Spleen (tissue), 11 donors: ENCODE measurements around the gene TAF15. TPM values are rescaled to one million over a fixed set of nuclear protein-coding genes. Genes with fewer than 3 reads are reported as not detected.
A peak's percentile ranks its signal among the peaks of the same experiment; 100 is the strongest.

Experiments
- DNase-seq: peaks from one replicate; pipeline ENCODE4 v3.0.0-alpha.2; 2020
- H3K27ac ChIP-seq, 8 donors: fragments of 200-600 bp; sonication (generic) in 7 of 8; 1 replicate in 4 of 8; 2 replicates in 4 of 8; pipeline versions ENCODE4 v1.5.0 to v1.8.0; 2016 to 2021; ENCODE audit warnings: inconsistent platforms in 4 of 8, mild to moderate bottlenecking in 4 of 8, moderate library complexity in 1 of 8
- H3K27me3 ChIP-seq, 7 donors: fragments of 200-600 bp; sonication (generic) in 6 of 7; replicated peaks in 1 of 7; 1 replicate in 4 of 7; 2 replicates in 3 of 7; pipeline versions ENCODE4 v1.5.0 to v1.8.0; 2016 to 2021; ENCODE audit warnings: inconsistent platforms in 3 of 7, mild to moderate bottlenecking in 1 of 7
- H3K36me3 ChIP-seq, 6 donors: fragments of 200-600 bp; sonication (generic) in 5 of 6; 1 replicate in 4 of 6; 2 replicates in 2 of 6; pipeline versions ENCODE4 v1.5.0 to v1.8.0; 2016 to 2021; ENCODE audit warnings: inconsistent platforms in 2 of 6
- H3K4me1 ChIP-seq, 6 donors: fragments of 200-600 bp; sonication (generic) in 5 of 6; 1 replicate in 3 of 6; 2 replicates in 3 of 6; pipeline versions ENCODE4 v1.5.0 to v1.8.0; 2016 to 2021; ENCODE audit warnings: inconsistent platforms in 3 of 6
- H3K4me3 ChIP-seq, 8 donors: fragments of 200-600 bp; sonication (generic) in 7 of 8; 1 replicate in 4 of 8; 2 replicates in 4 of 8; pipeline versions ENCODE4 v1.5.0 to v1.8.0; 2016 to 2021; ENCODE audit warnings: inconsistent platforms in 4 of 8, mild to moderate bottlenecking in 4 of 8, moderate library complexity in 2 of 8
- H3K9me3 ChIP-seq, 8 donors: fragments of 200-600 bp; sonication (generic) in 7 of 8; 1 replicate in 4 of 8; 2 replicates in 4 of 8; pipeline versions ENCODE4 v1.5.0 to v1.8.0; 2016 to 2021; ENCODE audit warnings: inconsistent platforms in 4 of 8
- POLR2A ChIP-seq, 3 donors: fragments of 450-650 bp; IDR thresholded peaks; one replicate each; pipeline ENCODE4 v1.5.1; 2017; ENCODE audit warnings: antibody characterized with exemption in 3 of 3, mild to moderate bottlenecking in 1 of 3
- POLR2AphosphoS5 ChIP-seq, 3 donors: sonication (generic); formaldehyde crosslinking; IDR thresholded peaks; one replicate each; pipeline ENCODE4 v1.5.1; 2017; ENCODE audit warnings: antibody characterized with exemption in 3 of 3
- WGBS, 5 donors: extraction: QIAGEN DNeasy Blood & Tissue Kit in 3 of 5; methylation state at CpG; one replicate each; pipeline versions ENCODE4 v1.1.5 to v1.1.7; 2013 to 2018; 5-methylcytosine and 5-hydroxymethylcytosine counted together
- intact Hi-C: fragments of 100-400 bp; cut with DNase I; formaldehyde crosslinking; loops from one replicate; pipeline ENCODE4 v1.15.0; 2023; ENCODE audit warnings: low total_unique reads
- polyA plus RNA-seq, 3 donors: library from polyadenylated mRNA; stranded (reverse); fragments of 200-250 nt; gene quantifications; one replicate each; pipeline ENCODE4 v1.2.1, GENCODE V29; 2013
- total RNA-seq, 7 donors: library from RNA; depleted of rRNA in 3 of 7; stranded (reverse); fragments of >200 nt in 3 of 7; fragmentation: NEBNext Ultra II Directional in 4 of 7; extraction: Animal tissue kit (Norgen Biotek cat#: 25700) in 4 of 7; gene quantifications; one replicate each; pipeline versions ENCODE4 v1.1.0 to v1.2.1, GENCODE V29; 2016 to 2021
- TF ChIP-seq, protein P1 (sequence below), 11 experiments: fragments of 200-600 bp in 7 of 11; fragments of 450-650 bp in 4 of 11; sonication (generic) in 4 of 11; IDR thresholded peaks in 8 of 11; conservative IDR thresholded peaks in 3 of 11; 1 replicate in 7 of 11; 2 replicates in 4 of 11; pipeline versions ENCODE4 v1.4.0 to v1.8.0; 2016 to 2021; ENCODE audit warnings: antibody characterized with exemption in 11 of 11, inconsistent platforms in 4 of 11, mild to moderate bottlenecking in 1 of 11
- donor health status: healthy with polysubstance abuse.
- donor health status: DM: no; HTN: no; CAD: no; lungs with moderate emphysema.
- donor health status: DM: no; HTN: no; CAD: no.
- donor health status: Bipolar disorder and iron deficiency.
- donor health status: healthy.
- donor health status: DM: no; HTN: no; CAD: no.
- donor health status: DM: yes; HTN: yes; CAD: no.

The TAF15 gene
- total and polyA plus RNA-seq, 10 donors: 55.9 to 184 (median 108) TPM

DNA sequence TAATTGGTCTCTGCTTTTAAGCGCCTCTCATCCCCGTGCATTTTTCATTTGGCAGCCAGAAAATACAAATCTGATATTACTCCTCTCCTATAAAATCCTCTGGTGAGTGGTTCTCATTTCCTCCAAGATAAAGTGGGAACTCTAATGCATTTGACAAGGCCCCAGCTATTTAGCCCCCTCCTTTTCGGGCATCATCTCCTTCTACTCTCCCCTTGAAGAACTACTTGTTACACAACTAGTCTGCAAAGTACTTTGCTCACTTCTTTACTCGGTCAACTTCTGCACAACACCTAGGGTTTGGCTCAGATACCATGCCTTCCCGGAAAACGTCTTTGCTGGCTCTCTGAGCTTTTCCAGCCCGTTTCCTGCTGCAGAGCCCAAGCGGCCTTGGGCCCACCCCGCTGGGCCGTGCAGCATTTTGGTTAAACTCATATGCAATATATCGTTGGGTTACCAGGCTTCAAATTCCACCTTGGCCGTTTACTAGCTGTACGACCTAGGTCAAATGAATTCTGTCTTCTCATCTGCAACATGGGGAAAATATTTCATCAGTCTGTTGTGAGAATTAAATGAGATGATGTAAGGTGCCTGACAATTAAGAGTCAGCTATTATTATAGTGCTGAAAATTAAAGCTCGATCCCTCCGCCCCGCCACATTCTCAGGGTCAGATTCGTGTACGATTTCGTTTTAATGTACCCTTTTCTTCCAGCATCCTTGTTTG, 883 bp upstream of the TAF15 start:
- Histone ChIP-seq H3K4me1 (peaks cover 30 to 74% (median 60%) of the 10 kb centered on the region in 6 donors), H3K27ac (peak overlapping the region; percentile 91 to 98 (median 98)), H3K4me3 (peak overlapping the region; percentile 60 to 92 (median 85)), H3K9me3 (no peaks in the 10 kb centered on the region), H3K27me3 (no peaks in the 10 kb centered on the region), H3K36me3 (no peaks in the 10 kb centered on the region)
- TF ChIP-seq, protein P1, sequence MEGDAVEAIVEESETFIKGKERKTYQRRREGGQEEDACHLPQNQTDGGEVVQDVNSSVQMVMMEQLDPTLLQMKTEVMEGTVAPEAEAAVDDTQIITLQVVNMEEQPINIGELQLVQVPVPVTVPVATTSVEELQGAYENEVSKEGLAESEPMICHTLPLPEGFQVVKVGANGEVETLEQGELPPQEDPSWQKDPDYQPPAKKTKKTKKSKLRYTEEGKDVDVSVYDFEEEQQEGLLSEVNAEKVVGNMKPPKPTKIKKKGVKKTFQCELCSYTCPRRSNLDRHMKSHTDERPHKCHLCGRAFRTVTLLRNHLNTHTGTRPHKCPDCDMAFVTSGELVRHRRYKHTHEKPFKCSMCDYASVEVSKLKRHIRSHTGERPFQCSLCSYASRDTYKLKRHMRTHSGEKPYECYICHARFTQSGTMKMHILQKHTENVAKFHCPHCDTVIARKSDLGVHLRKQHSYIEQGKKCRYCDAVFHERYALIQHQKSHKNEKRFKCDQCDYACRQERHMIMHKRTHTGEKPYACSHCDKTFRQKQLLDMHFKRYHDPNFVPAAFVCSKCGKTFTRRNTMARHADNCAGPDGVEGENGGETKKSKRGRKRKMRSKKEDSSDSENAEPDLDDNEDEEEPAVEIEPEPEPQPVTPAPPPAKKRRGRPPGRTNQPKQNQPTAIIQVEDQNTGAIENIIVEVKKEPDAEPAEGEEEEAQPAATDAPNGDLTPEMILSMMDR (IDR thresholded peaks at IDR 0.05 in 8 of 11, conservative IDR thresholded peaks at IDR 0.05 in 3 of 11): no peak
- TF ChIP-seq POLR2AphosphoS5 (IDR thresholded peaks at IDR 0.05): no peak
- no peak for TF ChIP-seq POLR2A (IDR thresholded peaks at IDR 0.05)
- intact Hi-C loops: loop anchor here (5.0 kb wide), 1 partner anchor 41 kb away; no protein-coding TSS in a partner anchor
- WGBS, 5 donors: 19 to 28% (median 24%) methylated on average over 19 of the region's 19 CpGs
- peak; percentile 79 for DNase-seq

GRCh38 chr17:35809855-35810461, 674 bp downstream of the TAF15 start:
- Histone ChIP-seq H3K9me3 (no peaks in the 10 kb centered on the region), H3K36me3 (no peaks in the 10 kb centered on the region), H3K27ac (peak overlapping the region; percentile 91 to 98 (median 98)), H3K27me3 (no peaks in the 10 kb centered on the region), H3K4me3 (peak overlapping the region; percentile 60 to 92 (median 85)), H3K4me1 (peaks cover 39 to 82% (median 69%) of the 10 kb centered on the region in 6 donors)
- TF ChIP-seq, protein P1 (IDR thresholded peaks at IDR 0.05 in 8 of 11, conservative IDR thresholded peaks at IDR 0.05 in 3 of 11): no peak
- TF ChIP-seq POLR2A (IDR thresholded peaks at IDR 0.05) (no peak), POLR2AphosphoS5 (IDR thresholded peaks at IDR 0.05) (no peak)
- DNase-seq: no peak
- intact Hi-C loops: loop anchor here (5.0 kb wide), 1 partner anchor 43 kb away; no protein-coding TSS in a partner anchor
- WGBS, 5 donors: 0% methylated on average over 12 to 24 of the region's 24 CpGs

- Histone ChIP-seq H3K4me3 (no peak overlapping the region), H3K9me3 (no peaks in the 10 kb centered on the region), H3K4me1 (peaks cover 41 to 91% (median 80%) of the 10 kb centered on the region in 6 donors), H3K36me3 (peaks cover 0 to 11% (median 2%) of the 10 kb centered on the region in 6 donors), H3K27me3 (no peaks in the 10 kb centered on the region), H3K27ac (no peak overlapping the region)
- TF ChIP-seq POLR2A (IDR thresholded peaks at IDR 0.05) (no peak), POLR2AphosphoS5 (IDR thresholded peaks at IDR 0.05) (no peak)
- TF ChIP-seq, protein P1 (IDR thresholded peaks at IDR 0.05 in 8 of 11, conservative IDR thresholded peaks at IDR 0.05 in 3 of 11): no peak
- intact Hi-C loops: no loop called here
- 75 to 85% (median 82%) methylated on average over 6 of the region's 6 CpGs for WGBS, 5 donors
- no peak for DNase-seq
Observed at GRCh38 chr17:35811759-35812158, 2.5 kb downstream of the TAF15 start.

- Histone ChIP-seq H3K4me1 (peaks cover 41 to 91% (median 75%) of the 10 kb centered on the region in 6 donors), H3K4me3 (no peak overlapping the region), H3K27me3 (no peaks in the 10 kb centered on the region), H3K9me3 (no peaks in the 10 kb centered on the region), H3K36me3 (peaks cover 0 to 16% (median 3%) of the 10 kb centered on the region in 6 donors), H3K27ac (no peak overlapping the region)
- no peak for DNase-seq
- intact Hi-C loops: no loop called here
- WGBS, 5 donors: 66 to 88% (median 80%) methylated on average over 5 of the region's 5 CpGs
- no peak for TF ChIP-seq POLR2AphosphoS5 (IDR thresholded peaks at IDR 0.05)
- TF ChIP-seq POLR2A (IDR thresholded peaks at IDR 0.05): no peak
- TF ChIP-seq, protein P1 (IDR thresholded peaks at IDR 0.05 in 8 of 11, conservative IDR thresholded peaks at IDR 0.05 in 3 of 11): no peak
Observed at GRCh38 chr17:35812456-35812855, 3.2 kb downstream of the TAF15 start.
